Measurements from ENCODE around the gene DIP2C. TPM values are rescaled to one million over a fixed set of nuclear protein-coding genes. Genes with fewer than 3 reads are reported as not detected.
A peak's percentile ranks its signal among the peaks of the same experiment; 100 is the strongest.
"Not testable (repeated sequence)": the region's sequence is repeated elsewhere in the genome, so short reads cannot be mapped to it uniquely, and the experiment has no call there.

Gene DIP2C
- total RNA-seq, 2 experiments from 2014 or later: 1.6 to 1.7 TPM

- Mint-ChIP-seq H3K9me3 (no peaks in the 10 kb centered on the region), H3K27me3 (peaks cover 15% of the 10 kb centered on the region), H3K36me3 (no peaks in the 10 kb centered on the region), H3K4me3 (peak overlapping the region; percentile 55), H3K4me1 (peaks cover 14% of the 10 kb centered on the region), H3K27ac (peak overlapping the region; percentile 1)
- POLR2A ChIA-PET: interaction anchor here (0.6 to 1.4 kb wide), 2 partner anchors 104 to 550 kb away, joined by 3 read pairs; partner anchors contain the start of gene GTPBP4
- DNase-seq (no peak), ATAC-seq (ENCODE audit: low read depth) (peak; percentile 18)
These were observed 251.6 kb downstream of the DIP2C start for GRCh38 chr10:437698-438490.

DNA sequence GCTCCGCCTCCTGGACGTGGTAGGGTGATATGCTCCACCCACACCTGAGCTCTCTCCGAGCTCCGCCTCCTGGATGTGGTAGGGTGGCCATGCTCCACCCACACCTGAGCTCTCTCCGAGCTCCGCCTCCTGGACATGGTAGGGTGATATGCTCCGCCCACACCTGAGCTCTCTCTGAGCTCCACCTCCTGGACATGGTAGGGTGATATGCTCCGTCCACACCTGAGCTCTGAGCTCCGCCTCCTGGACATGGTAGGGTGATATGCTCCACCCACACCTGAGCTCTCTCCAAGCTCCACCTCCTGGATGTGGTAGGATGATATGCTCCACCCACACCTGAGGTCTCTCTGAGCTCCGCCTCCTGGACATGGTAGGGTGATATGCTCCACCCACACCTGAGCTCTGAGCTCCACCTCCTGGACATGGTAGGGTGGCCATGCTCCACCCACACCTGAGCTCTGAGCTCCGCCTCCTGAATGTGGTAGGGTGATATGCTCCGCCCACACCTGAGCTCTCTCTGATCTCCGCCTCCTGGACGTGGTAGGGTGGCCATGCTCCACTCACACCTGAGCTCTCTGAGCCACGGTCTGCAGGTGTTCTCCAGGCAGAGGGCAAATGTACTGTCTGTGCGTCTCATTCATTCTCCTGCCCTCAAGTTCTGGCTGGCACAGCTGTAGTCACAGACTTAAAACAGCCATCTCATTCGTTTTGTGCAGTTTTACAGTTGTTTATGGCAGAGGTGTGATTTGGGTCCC, 252.4 kb downstream of the DIP2C start:
- H3K4me1 Mint-ChIP-seq: peaks cover 14% of the 10 kb centered on the region
- H3K4me3 Mint-ChIP-seq: peak overlapping the region; percentile 55
- peaks cover 15% of the 10 kb centered on the region for H3K27me3 Mint-ChIP-seq
- peak overlapping the region; percentile 1 for H3K27ac Mint-ChIP-seq
- H3K9me3 Mint-ChIP-seq: no peaks in the 10 kb centered on the region
- POLR2A ChIA-PET: interaction anchor here (0.6 to 1.4 kb wide), 2 partner anchors 103 to 551 kb away, joined by 3 read pairs; partner anchors contain the start of gene GTPBP4
- DNase-seq: no peak
- peak; percentile 67 for ATAC-seq (ENCODE audit: low read depth)
- no peaks in the 10 kb centered on the region for H3K36me3 Mint-ChIP-seq

- Mint-ChIP-seq H3K4me1 (peaks cover 14% of the 10 kb centered on the region), H3K27me3 (peaks cover 15% of the 10 kb centered on the region), H3K27ac (no peak overlapping the region), H3K4me3 (no peak overlapping the region), H3K9me3 (no peaks in the 10 kb centered on the region), H3K36me3 (no peaks in the 10 kb centered on the region)
- POLR2A ChIA-PET: no interaction called here
- no peak for DNase-seq
- no peak for ATAC-seq (ENCODE audit: low read depth)
These were observed 253.3 kb downstream of the DIP2C start for GRCh38 chr10:436013-436697.

DNA sequence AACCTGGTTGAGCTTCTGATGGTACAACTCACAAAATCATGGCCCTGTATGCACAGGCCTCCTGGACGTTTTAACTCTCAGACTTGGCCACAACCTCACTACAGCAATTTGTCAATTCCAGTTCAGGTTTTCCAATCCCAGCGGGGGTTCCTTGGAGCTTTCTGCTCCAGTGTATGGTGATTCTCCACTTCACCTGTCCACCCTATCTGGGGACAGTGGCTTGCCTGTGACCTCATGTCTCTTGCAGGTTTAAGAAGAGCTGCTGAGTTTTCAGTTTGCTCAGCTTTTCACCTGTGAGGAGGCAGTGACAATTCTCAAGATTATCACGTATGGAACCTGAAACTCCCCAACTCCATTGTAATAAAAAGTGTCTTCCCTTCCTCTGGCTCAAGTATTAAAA, 254.1 kb downstream of the DIP2C start:
- ATAC-seq (ENCODE audit: low read depth) (no peak), DNase-seq (no peak)
- H3K9me3 Mint-ChIP-seq: no peaks in the 10 kb centered on the region
- H3K27ac Mint-ChIP-seq: no peak overlapping the region
- H3K36me3 Mint-ChIP-seq: no peaks in the 10 kb centered on the region
- POLR2A ChIA-PET: no interaction called here
- no peak overlapping the region for H3K4me3 Mint-ChIP-seq
- peaks cover 20% of the 10 kb centered on the region for H3K27me3 Mint-ChIP-seq
- H3K4me1 Mint-ChIP-seq: peaks cover 14% of the 10 kb centered on the region

- POLR2A ChIA-PET: no interaction called here
- Mint-ChIP-seq H3K4me1 (peaks cover 4% of the 10 kb centered on the region), H3K4me3 (no peak overlapping the region), H3K27ac (no peak overlapping the region), H3K36me3 (no peaks in the 10 kb centered on the region), H3K27me3 (peaks cover 15% of the 10 kb centered on the region), H3K9me3 (no peaks in the 10 kb centered on the region)
- DNase-seq (no peak), ATAC-seq (ENCODE audit: low read depth) (no peak)
These were observed 259.8 kb downstream of the DIP2C start for GRCh38 chr10:429696-430095.

- H3K4me3 Mint-ChIP-seq: no peak overlapping the region
- no peak for DNase-seq
- no peaks in the 10 kb centered on the region for H3K4me1 Mint-ChIP-seq
- ATAC-seq (ENCODE audit: low read depth): no peak
- H3K36me3 Mint-ChIP-seq: no peaks in the 10 kb centered on the region
- peaks cover 13% of the 10 kb centered on the region for H3K27me3 Mint-ChIP-seq
- no peak overlapping the region for H3K27ac Mint-ChIP-seq
- no peaks in the 10 kb centered on the region for H3K9me3 Mint-ChIP-seq
- POLR2A ChIA-PET: no interaction called here
These were observed 261.5 kb downstream of the DIP2C start for GRCh38 chr10:427761-428519.

GRCh38 chr10:425365-425764, 264.1 kb downstream of the DIP2C start:
- H3K27me3 Mint-ChIP-seq; H3K36me3 Mint-ChIP-seq; DNase-seq; ATAC-seq (ENCODE audit: low read depth); H3K9me3 Mint-ChIP-seq; H3K27ac Mint-ChIP-seq; POLR2A ChIA-PET; H3K4me1 Mint-ChIP-seq; H3K4me3 Mint-ChIP-seq: not testable (repeated sequence)

- H3K4me1 Mint-ChIP-seq; H3K9me3 Mint-ChIP-seq; H3K27ac Mint-ChIP-seq; DNase-seq; H3K27me3 Mint-ChIP-seq; H3K4me3 Mint-ChIP-seq; POLR2A ChIA-PET; H3K36me3 Mint-ChIP-seq; ATAC-seq (ENCODE audit: low read depth): not testable (repeated sequence)
These were observed 264.7 kb downstream of the DIP2C start for GRCh38 chr10:424724-425123.

DNA sequence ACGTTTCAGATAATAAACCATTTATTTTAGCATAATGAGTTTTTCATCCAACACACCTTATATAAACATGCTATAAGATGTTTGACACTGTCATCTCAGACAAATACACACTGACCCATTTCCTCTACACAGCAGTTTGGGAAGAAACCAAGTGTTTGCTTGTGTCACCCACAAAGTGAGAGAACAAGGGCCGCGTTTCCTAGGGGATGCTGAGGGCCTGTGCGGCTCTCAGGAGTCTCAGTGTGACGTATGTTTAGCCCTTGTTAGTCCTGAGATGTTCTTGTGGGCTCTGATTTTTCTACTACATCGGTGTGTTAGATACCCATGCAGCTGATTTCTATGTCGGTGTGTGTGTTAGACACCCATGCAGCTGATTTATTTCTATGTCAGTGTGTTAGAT, 266.3 kb downstream of the DIP2C start:
- Mint-ChIP-seq H3K4me3 (no peak overlapping the region), H3K27me3 (peaks cover 4% of the 10 kb centered on the region), H3K27ac (no peak overlapping the region), H3K36me3 (no peaks in the 10 kb centered on the region), H3K4me1 (no peaks in the 10 kb centered on the region), H3K9me3 (no peaks in the 10 kb centered on the region)
- DNase-seq: no peak
- no peak for ATAC-seq (ENCODE audit: low read depth)
- POLR2A ChIA-PET: no interaction called here

GRCh38 chr10:422675-423074, 266.8 kb downstream of the DIP2C start:
- H3K9me3 Mint-ChIP-seq: no peaks in the 10 kb centered on the region
- H3K27me3 Mint-ChIP-seq: peaks cover 3% of the 10 kb centered on the region
- POLR2A ChIA-PET: no interaction called here
- DNase-seq (no peak), ATAC-seq (ENCODE audit: low read depth) (no peak)
- H3K4me3 Mint-ChIP-seq: no peak overlapping the region
- no peaks in the 10 kb centered on the region for H3K4me1 Mint-ChIP-seq
- H3K27ac Mint-ChIP-seq: no peak overlapping the region
- H3K36me3 Mint-ChIP-seq: no peaks in the 10 kb centered on the region

DNA sequence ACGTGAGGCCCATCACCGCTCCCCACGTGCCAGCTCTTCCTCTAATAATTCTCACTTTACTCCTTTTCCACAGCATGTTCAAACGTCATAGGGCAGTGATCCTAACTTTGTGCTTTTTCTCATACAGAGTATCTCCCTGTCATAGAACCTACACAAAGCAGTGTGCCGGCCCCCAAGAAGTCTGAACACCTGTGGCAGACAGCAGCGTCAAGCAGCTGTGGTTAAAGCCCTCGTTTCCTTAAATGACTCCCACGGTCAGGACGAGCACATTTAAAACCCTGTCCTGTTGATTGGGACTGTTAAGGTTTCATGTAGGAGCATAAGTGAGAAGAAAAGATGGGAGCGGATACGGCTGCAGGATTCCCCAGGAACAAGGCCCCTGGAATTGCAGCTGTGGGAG, 267.2 kb downstream of the DIP2C start:
- Mint-ChIP-seq H3K4me3 (no peak overlapping the region), H3K36me3 (no peaks in the 10 kb centered on the region), H3K27ac (no peak overlapping the region), H3K27me3 (peaks cover 3% of the 10 kb centered on the region), H3K9me3 (no peaks in the 10 kb centered on the region), H3K4me1 (no peaks in the 10 kb centered on the region)
- POLR2A ChIA-PET: no interaction called here
- DNase-seq (no peak), ATAC-seq (ENCODE audit: low read depth) (no peak)

DNA sequence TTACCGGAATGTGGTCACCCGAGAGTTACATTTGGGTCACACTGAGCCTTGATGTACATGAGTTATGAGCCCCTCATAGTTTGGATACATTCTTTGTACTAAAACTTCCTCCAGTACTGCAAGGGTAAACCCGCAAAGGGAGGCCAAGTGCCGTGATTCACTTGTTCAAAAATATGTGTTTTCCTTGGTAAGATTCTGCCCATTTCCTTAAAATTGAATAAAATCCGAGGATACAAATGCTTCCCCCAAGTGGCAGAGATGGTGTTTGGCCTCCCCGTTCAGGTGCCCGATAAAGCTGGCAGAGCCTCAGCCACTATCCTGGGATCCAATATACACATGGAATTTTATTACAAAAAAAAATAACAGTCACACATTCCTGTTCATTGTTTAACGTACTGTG, 268.3 kb downstream of the DIP2C start:
- ATAC-seq (ENCODE audit: low read depth): no peak
- no peaks in the 10 kb centered on the region for H3K9me3 Mint-ChIP-seq
- H3K27ac Mint-ChIP-seq: no peak overlapping the region
- POLR2A ChIA-PET: no interaction called here
- H3K4me3 Mint-ChIP-seq: no peak overlapping the region
- no peaks in the 10 kb centered on the region for H3K4me1 Mint-ChIP-seq
- no peaks in the 10 kb centered on the region for H3K27me3 Mint-ChIP-seq
- DNase-seq: no peak
- H3K36me3 Mint-ChIP-seq: no peaks in the 10 kb centered on the region

Data from activated naive CD8-positive, alpha-beta T cell treated with anti-CD3 and anti-CD28 coated beads, Interleukin-2, amount 10 ng/mL, durations not matched to agents 7 days and 5 days (primary cell).